ENCODE data around the gene SGPP2. TPM values are rescaled to one million over a fixed set of nuclear protein-coding genes. Genes with fewer than 3 reads are reported as not detected.
"Not testable (repeated sequence)": the region's sequence is repeated elsewhere in the genome, so short reads cannot be mapped to it uniquely, and the experiment has no call there.

SGPP2 gene
- polyA plus RNA-seq, 4 donors: 17.7 to 21.7 (median 18.6) TPM

DNA sequence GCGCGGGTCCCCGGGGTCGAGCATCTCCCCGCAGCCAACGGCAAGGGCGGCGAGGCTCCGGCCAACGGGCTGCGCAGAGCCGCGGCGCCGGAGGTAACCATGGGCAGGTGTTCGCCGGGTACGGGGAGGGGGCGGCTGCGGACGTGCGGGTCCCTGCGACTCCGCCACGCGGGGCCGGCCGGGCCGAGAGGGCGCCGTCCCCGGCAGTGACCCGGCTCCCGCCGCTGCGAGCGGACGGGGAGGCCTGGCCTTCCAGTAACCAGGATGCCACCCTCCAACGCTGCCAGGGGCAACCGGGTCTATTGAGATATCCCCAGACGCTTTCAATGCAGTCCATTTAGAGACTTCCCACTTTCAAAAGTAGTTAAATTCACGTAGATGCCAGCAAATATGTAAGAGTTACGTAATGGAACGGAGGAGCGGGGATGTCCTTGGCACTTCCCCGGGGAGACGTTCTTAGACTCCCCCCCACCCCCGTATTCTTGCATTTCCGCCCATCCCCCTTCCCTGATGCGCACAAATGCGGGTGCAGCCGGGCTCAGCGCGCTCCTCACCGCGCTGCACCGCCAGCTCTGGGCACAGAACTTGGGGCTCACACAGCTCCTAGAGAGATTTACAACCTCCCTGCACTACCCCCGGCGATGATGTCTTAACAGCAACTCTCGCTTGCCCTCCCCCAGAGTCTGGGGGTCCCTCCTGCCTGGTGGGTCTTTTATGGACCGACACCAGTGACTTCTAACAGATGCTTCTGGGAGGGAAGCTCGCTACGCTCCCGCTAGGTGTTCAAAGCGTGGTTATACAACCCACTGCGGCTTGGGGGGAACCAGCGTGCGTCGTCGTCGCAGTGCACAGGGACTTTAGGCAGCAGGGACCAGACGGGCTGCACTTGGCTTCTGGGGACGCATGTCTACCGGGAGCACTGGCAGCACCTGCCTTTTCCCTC is 657 bp downstream of the SGPP2 start:
- DNase-seq (ENCODE audit: low read depth in 4 of 4, low spot score in 3 of 4): no peak

GRCh38 chr2:222427646-222428301 is 3.4 kb downstream of the SGPP2 start:
- DNase-seq (ENCODE audit: low read depth in 4 of 4, low spot score in 3 of 4): no peak

GRCh38 chr2:222430071-222430470 is 5.7 kb downstream of the SGPP2 start:
- DNase-seq (ENCODE audit: low read depth in 4 of 4, low spot score in 3 of 4): no peak

DNA sequence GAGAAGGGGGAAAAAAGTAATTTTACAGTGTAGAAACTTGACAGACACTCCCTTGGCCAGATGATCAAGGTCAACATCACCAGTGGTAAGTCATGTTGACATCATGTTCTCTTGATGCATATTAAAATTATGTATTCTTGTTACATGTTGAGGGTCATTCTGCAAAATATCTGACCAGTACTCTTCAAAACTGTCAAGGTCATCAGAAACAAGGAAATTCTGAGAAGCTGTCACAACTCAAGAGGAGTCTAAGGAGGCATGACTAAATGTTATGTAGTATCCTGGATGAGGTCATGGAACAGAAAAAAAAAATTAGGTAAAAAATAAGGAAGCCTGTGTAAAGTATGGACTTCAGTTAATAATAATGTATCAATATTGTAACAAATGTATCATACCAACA is 6.3 kb downstream of the SGPP2 start:
- no peak for DNase-seq (ENCODE audit: low read depth in 4 of 4, low spot score in 3 of 4)

DNA sequence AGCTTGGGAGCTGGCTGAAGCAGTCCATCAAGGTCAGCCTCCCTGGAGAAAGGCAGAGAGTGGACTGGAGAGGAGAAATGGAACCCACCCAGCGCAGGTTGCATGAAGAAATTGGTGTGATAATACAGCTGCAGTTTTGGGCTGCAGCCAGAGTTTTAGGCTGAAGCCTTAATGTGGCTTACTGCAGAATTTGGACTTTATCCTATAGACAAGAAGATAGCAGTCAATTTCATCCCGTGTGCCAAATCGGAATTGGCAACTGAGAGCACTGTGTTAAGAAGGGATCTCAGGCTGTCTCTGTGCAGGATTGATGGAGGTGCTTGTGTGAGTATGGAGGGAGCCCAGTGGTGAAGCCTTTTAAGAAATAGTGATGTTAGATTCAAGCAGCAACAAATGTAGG is 7.5 kb downstream of the SGPP2 start:
- no peak for DNase-seq (ENCODE audit: low read depth in 4 of 4, low spot score in 3 of 4)

- DNase-seq (ENCODE audit: low read depth in 4 of 4, low spot score in 3 of 4): no peak
Observed at GRCh38 chr2:222433332-222434173, 9.2 kb downstream of the SGPP2 start.

- no peak for DNase-seq (ENCODE audit: low read depth in 4 of 4, low spot score in 3 of 4)
Observed at GRCh38 chr2:222434204-222434603, 9.9 kb downstream of the SGPP2 start.

DNA sequence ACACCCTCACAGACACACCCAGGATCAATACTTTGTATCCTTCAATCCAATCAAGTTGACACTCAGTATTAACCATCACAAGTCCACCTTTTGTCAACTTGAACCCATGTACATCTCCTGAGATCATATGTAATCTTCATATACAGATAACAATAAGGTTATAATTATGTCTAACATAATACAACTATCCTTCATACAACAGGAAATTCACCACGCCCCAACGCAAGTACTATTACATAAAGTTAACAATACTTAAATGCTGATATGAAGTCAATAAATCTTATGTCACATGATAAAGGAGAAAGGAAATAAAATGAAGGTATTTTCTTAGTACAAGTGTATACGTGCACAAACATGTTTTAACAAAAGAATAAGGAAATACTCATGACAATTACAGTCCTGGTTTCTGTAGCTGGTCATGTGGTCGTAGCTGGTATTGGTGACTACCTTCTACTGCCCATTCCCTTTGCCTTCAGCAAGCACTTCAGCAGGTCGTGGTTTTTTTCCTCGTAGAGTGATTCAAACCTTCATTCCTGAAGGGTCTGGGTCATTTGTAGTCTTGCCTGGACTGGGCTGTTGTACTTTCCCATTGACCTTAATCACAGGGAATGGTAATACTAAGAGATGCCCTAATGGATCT is 11.2 kb downstream of the SGPP2 start:
- not testable (repeated sequence) for DNase-seq (ENCODE audit: low read depth in 4 of 4, low spot score in 3 of 4)

- DNase-seq (ENCODE audit: low read depth in 4 of 4, low spot score in 3 of 4): no peak
Observed at GRCh38 chr2:222436040-222436413, 11.7 kb downstream of the SGPP2 start.

DNA sequence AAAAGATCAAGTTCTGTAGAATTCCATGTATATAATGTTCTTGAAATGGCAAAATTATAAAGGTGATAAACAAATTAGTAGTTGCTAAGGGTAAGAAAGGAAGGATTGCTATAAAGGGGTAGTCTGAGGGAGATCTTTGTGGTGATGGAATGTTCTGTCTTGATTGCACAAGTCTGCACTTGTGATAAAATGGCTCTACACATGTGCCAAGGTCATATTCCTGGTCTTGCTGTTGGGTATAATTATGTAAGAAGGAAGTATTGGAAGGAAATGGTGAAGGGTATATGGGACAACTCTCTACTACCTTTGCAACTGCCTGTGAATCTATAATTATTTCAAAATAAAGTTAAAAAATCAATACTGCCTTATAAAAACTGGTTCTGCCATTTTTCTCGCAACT is 15.3 kb downstream of the SGPP2 start:
- no peak for DNase-seq (ENCODE audit: low read depth in 4 of 4, low spot score in 3 of 4)

DNA sequence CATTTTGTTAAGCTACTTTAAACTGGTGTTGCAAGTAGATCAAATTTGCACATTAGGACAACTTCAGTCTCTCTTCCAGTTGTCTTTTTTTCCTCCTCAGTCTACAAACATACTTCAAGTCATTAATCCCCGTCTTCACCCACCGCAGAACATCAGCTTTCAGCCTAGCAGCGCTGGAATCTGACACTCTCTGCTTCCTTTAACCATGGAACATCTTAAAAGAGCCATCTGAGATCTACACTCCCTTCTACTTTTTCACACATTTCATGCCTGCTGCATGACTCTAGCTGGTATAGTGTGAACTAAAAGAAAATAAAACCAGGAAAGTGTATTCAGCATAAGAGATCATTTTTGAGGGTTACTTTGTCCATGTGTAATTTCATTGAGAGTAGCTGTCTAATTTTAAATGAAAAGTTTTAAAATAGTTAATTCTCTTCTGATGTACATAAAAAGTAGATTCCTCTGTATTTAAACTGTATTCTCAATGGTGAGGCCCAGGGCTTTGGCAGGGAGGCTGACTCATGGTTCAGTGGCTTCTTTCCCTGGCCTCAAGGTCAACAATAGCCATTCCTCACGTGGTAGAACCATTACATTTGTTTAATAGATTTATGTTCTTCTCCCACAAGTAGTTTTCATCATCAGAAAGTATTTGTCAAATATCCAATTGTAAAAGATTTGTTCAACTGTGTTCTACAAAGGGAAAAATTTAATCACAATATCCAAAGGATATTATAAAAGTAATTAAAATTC is 16.5 kb downstream of the SGPP2 start:
- no peak for DNase-seq (ENCODE audit: low read depth in 4 of 4, low spot score in 3 of 4)

- no peak for DNase-seq (ENCODE audit: low read depth in 4 of 4, low spot score in 3 of 4)
Observed at GRCh38 chr2:222442665-222443064, 18.3 kb downstream of the SGPP2 start.

- no peak for DNase-seq (ENCODE audit: low read depth in 4 of 4, low spot score in 3 of 4)
Observed at GRCh38 chr2:222445227-222445626, 20.9 kb downstream of the SGPP2 start.

DNA sequence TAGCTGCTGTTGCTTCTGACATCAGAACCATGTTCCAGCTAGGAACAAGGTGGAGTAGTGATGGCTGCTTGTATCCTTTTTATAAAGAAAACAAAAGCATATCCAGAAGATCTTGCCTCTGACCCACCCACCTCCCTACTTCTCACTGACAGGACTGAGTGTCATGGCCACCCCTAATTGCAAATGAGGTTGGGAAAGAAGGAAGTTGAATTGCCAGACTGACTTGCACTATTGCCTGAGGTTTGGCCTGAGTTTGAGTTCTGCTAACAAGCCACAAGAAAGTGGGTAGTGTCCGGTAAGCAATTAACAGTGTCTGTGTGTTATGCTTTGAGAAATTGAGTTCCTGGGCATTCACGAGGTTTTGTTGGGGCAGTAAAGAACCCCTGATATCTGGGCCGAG is 22.8 kb downstream of the SGPP2 start:
- no peak for DNase-seq (ENCODE audit: low read depth in 4 of 4, low spot score in 3 of 4)

DNA sequence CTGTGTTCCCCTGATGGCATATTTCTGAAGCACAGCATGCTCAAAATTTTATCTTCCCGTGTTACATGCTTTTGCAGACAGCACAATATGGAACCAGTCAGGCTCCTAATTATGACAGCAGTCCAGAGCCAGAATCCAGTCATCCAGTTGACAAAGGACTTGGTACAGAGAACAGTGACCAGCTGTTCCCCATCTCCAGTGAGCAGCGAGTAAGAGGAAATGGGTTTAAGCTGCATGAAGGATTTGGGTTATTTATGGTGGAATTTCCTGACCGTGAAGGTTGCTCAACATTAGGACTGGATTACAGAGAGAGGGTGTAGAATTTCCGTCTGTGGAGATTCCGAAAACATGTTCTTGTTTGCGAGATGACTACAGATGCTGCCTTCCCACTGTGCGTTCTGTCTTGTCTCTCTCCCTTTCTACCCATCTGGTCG is 24.4 kb downstream of the SGPP2 start:
- peak in 3 of 4 donors; percentile 72 to 84 (median 79) for DNase-seq (ENCODE audit: low read depth in 4 of 4, low spot score in 3 of 4)

DNA sequence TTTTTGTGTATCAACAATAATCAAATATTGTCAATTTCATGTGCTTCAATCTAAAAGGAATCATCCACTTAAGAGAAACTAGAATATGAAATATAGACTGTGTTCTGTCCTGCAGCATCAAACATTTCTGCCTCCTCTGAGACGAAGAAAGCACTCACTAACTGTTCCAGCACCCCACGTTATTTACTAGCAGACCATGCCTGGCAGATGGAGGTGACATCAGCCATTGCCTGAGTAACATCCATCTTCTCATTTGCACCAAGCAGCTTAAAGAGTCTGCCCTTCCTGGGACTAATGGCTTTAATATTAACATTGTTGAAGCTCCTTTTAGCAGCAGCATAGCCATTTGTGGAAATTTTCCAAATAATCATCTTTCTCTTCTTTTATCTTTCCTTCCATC is 25.7 kb downstream of the SGPP2 start:
- no peak for DNase-seq (ENCODE audit: low read depth in 4 of 4, low spot score in 3 of 4)

DNA sequence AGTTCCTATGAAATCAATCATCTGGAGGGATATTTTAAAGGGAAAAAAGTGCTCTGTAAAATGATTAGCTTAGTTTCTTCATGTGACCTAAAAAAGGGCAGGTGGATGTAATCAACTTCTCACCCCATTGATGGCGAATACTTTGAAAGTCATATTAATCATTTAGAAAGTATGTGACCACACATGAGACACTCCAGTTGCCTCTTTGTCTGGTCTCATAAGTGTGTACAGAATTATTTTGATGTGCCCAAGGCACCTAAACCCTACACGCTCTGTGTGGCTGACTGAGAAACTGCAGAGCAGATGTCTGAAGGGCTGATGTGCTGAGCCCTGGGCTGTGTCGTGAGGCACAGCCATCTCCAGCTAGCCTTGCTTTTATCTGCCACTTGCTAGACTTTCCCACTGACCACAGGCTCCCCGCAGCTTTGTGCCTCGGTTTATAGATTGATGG is 26.9 kb downstream of the SGPP2 start:
- DNase-seq (ENCODE audit: low read depth in 4 of 4, low spot score in 3 of 4): no peak

DNA sequence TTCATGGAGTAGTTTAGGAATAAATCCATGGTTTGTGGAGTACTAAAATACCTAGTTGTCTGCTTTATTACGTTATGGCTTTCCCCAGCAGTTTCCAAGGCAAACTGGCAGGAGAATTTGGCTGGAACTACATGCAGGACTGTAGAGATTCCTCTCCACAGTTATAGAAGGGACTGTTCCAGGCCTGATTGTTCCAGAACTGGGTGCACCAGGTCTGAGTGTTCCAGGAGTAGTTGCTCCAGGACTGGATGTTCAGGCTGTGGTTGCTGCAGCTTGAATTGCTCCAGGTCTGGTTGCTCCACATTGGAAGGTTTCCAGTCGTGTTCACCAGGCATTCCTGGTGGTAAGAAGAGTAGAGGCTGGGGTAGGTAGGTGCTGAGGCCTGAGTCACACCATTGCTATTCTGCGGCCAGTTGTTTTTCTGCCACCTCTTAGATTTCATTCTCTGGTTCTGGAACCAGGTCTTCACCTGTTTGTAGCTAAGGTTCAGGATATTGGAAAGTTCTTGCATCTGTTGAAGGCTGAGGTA is 28.1 kb downstream of the SGPP2 start:
- DNase-seq (ENCODE audit: low read depth in 4 of 4, low spot score in 3 of 4): no peak

DNA sequence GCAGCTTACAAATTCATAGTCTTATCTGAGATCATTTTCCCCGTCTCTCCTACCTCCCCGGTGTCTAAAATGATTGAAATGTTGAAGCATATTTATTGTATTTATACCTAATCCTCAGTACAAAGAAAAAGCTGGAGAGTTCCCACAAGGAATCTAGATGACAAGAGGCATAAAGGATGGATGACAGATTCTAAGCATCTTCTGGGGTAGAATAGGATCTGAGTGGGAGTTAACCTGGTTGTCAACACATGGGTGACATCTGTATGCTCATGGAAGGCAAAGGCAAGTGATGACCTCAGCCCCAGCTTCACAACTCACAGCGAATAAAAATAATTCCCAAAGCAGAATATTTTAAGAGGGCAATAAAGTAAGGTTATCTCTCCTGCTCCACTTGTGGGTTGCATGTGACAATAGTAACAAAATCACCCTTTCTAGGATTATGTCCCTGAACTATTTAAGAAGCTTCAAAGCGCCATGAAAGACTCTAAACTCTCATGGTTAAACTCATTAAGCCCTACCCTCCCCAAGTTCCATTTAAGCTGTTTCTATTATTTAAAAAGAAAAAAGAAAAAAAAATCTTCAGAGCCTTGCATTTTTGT is 32.2 kb downstream of the SGPP2 start:
- no peak for DNase-seq (ENCODE audit: low read depth in 4 of 4, low spot score in 3 of 4)
